GM18868 (cell line): ENCODE data around the gene ZBTB14.

ENCODE experiments used
- ATAC-seq: cut with Tn5 transposase; IDR thresholded peaks from one replicate; pipeline ENCODE4 v1.9.1; 2021; ENCODE audit warnings: mild to moderate bottlenecking, moderate library complexity; ENCODE audit not compliant: unreplicated experiment

ZBTB14 gene

GRCh38 chr18:5295231-5295920, at the start of gene ZBTB14:
Gene ZBTB14, minus strand, starts transcription at chr18:5295726. Its CDS starts 2,480 bp downstream, at chr18:5293246.
- peak; percentile 39 for ATAC-seq

- ATAC-seq = no peak
Observed at GRCh38 chr18:5339202-5339834, 43.8 kb upstream of the ZBTB14 start.

GRCh38 chr18:5334456-5335075, 39.0 kb upstream of the ZBTB14 start:
- no peak for ATAC-seq

GRCh38 chr18:5318061-5318700, 22.7 kb upstream of the ZBTB14 start:
- ATAC-seq = no peak

- ATAC-seq = no peak
Observed at GRCh38 chr18:5317186-5317585, 21.7 kb upstream of the ZBTB14 start.

GRCh38 chr18:5315838-5316237, 20.3 kb upstream of the ZBTB14 start:
- peak; percentile 49 for ATAC-seq

- ATAC-seq = no peak
Observed at GRCh38 chr18:5311301-5311989, 15.9 kb upstream of the ZBTB14 start.

GRCh38 chr18:5309888-5310470, 14.5 kb upstream of the ZBTB14 start:
- peak; percentile 97 for ATAC-seq

- ATAC-seq = no peak
Observed at GRCh38 chr18:5305835-5306234, 10.3 kb upstream of the ZBTB14 start.

GRCh38 chr18:5304232-5304631, 8.7 kb upstream of the ZBTB14 start:
- ATAC-seq = no peak

- ATAC-seq = no peak
Observed at GRCh38 chr18:5303636-5304035, 8.1 kb upstream of the ZBTB14 start.

- ATAC-seq = peak; percentile 65
Observed at GRCh38 chr18:5302606-5303005, 7.1 kb upstream of the ZBTB14 start.

GRCh38 chr18:5300476-5301010, 5.0 kb upstream of the ZBTB14 start:
- ATAC-seq = no peak

GRCh38 chr18:5298156-5298852, 2.8 kb upstream of the ZBTB14 start:
- no peak for ATAC-seq

- no peak for ATAC-seq
Observed at GRCh38 chr18:5297597-5297996, 2.1 kb upstream of the ZBTB14 start.

- peak; percentile 14 for ATAC-seq
Observed at GRCh38 chr18:5296706-5297320, 1.3 kb upstream of the ZBTB14 start.

GRCh38 chr18:5295981-5296705, 617 bp upstream of the ZBTB14 start:
- peak; percentile 59 for ATAC-seq

- peak; percentile 20 for ATAC-seq
Observed at GRCh38 chr18:5294457-5295230, 882 bp downstream of the ZBTB14 start.
